GDM1 (cell line): ENCODE data around the gene APLP1.
A peak's percentile ranks its signal among the peaks of the same experiment; 100 is the strongest.
"Not testable (repeated sequence)": the region's sequence is repeated elsewhere in the genome, so short reads cannot be mapped to it uniquely, and the experiment has no call there.

Source experiments
- DNase-seq: peaks from one replicate; lab custom pipeline; 2025; lab: John Stamatoyannopoulos, UW

Gene APLP1

DNA sequence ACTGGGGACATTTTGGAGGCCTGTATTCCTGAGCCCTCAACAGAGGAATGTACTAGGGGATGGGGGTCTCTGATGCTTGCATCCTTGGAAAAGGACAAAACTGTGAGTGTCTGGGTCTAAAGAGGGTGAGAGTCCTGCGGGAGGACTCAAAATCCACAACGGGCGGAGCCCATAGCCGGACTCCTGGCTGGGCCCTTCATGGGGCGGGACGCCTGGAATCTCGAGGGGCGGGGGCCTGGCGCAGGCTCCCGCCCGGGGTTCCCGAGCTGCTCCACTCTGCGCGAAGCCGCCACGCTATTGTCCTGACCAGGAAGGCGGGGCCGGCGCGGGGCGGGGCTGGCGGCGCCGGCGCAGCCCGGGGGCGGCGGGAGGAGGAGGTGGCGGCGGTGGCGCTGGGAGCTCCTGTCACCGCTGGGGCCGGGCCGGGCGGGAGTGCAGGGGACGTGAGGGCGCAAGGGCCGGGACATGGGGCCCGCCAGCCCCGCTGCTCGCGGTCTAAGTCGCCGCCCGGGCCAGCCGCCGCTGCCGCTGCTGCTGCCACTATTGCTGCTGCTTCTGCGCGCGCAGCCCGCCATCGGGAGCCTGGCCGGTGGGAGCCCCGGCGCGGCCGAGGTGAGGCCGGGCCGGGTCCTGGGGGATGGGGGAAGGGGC lies at the start of gene APLP1:
Gene APLP1, plus strand, starts transcription at position 403 of the 651 bp plus-strand sequence. Its CDS starts 63 bp downstream, at position 466.
- peak; percentile 25 for DNase-seq

DNA sequence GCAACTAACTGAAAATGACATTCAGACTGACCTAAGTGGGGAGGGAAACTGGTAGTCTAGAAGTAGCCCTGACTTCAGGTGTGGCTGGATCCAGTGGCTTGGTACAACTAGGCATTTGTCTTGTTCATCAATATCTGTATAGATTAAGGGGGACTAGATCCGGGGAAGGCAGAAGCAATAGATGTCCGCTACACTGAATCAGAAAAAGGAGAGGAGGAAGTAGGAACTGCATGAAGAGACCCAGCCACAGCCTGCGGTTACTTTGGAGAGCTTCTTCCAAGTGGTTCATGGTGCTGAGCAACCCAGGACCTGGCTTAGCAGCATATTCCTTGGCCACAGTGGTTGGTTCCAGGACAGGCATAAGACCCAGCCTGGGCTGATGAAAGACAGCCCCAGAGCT lies 45.8 kb upstream of the APLP1 start:
- peak; percentile 65 for DNase-seq

DNA sequence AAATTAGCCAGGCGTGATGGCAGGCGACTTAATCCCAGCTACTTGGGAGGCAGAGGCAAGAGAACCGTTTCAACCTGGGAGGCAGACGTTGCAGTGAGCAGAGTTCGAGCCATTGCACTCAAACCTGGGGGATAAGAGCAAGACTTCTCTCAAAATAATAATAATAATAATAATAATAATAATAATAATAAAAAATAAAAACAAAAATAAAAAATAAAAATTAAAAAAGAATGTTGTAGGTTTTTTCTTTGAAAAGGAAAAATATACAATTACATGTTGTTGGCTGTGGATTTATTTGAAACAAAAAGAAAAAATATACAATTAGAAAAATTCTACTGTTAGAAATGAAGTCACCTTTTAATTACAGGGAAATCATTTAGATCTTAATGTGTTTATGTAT lies 44.2 kb upstream of the APLP1 start:
- no peak for DNase-seq

GRCh38 chr19:35828692-35829301 lies 39.6 kb upstream of the APLP1 start:
- no peak for DNase-seq

- DNase-seq, result no peak
Measured at GRCh38 chr19:35830986-35831385, 37.4 kb upstream of the APLP1 start.

GRCh38 chr19:35832054-35832453 lies 36.3 kb upstream of the APLP1 start:
- DNase-seq, result no peak

GRCh38 chr19:35833972-35834371 lies 34.4 kb upstream of the APLP1 start:
- no peak for DNase-seq

GRCh38 chr19:35836096-35836495 lies 32.3 kb upstream of the APLP1 start:
- not testable (repeated sequence) for DNase-seq

DNA sequence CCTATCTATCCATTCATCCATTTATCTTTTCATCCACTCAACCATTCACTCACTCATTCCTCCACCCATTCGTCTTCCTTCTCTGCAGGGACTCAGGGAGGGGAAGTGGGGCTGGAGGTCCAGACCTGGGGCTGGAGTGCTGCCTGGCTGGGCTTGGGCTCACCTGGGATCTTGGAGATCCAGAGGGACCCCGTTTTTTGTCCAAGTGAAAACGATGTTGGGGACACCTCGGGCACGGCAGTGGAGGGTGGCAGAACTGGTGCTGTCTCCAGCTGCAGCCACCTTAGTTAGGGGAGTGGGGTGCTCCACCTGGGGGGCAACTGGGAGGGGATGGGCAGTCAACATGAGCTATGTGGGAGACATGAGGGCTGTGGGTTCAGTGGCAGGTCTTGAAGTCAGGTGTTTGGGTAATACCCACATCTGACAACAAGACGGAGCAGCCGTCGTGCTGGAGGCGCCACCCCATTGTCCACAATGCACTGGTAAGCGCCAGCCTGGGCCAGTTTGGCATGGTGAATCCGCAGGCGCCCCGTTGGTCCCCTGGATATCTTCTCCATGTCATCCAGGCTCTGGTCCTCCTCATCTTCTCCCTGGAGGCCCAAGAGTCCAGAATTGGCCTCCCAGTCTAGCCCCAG lies 26.3 kb upstream of the APLP1 start:
- no peak for DNase-seq

GRCh38 chr19:35842666-35843272 lies 25.6 kb upstream of the APLP1 start:
- no peak for DNase-seq

DNA sequence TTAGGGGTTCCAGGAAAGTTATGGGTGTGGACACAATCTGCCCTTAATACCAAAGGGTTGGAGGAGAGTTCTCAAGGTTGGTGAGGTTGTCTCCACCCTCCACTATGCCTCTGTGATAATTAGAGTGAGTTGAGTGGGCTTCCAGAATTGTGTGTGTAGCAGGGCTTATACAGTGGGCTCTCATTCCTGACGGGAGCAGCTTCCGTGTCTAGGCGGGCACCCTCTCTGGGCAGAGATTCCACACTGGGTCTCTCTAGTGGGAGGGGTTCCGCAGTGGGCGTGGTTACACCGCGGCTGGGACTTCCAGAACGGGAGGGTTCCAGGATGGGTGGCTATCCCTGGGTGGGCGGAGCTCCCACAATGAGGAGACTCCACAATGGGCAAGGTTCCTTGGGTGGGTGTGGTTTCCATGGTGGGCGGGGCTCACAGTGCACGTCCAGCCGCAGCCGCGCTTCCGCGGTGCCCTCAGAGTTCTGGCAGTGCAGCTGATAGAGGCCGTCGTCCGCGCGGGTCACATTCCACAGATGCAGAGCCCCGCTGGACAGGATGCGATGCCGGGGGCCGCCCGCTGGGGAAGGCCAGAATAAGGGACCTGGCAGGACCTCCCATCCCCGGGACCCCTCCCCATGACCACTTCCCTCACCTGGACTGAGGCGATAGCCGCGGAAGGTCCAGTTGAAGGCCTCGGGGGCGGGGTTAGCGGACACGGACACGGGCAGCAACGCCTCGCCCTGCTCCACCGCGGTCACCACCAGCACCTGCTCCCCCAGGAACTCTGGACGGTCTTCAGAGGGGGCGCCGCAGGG lies 24.5 kb upstream of the APLP1 start:
- DNase-seq, result no peak

DNA sequence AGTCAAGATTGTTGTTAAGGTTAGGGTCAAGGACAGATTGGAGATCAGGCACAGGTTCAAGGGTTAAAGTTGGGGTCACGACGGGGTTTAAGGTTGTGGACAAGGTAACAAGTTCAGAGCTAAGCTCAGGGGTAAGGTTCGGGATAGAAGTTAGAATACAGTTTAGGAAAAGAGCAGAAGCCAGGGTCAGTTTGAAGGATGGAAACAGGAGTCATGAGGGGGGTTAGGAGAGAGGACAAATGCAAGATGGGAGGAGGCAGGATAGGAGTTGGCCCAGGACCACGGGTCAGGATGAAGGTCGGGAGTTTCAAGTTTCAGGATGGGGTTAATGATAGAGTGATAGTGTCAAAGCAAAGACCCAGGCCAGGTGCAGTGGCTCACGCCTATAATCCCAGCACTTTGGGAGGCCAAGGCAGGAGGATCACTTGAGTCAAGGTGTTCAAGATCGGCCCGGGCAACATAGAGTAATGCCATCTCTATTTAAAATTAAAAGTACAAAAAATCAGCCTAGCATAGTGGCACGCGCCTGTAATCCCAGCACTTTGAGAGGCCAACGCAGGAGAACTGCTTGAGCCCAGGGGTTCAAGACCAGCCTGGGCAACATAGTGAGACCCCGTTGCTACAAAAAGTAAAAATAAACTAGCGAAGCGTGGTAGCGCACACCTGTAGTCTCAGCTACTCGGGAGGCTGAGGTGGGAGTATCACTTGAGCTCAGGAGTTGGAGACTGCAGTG lies 23.7 kb upstream of the APLP1 start:
- no peak for DNase-seq

DNA sequence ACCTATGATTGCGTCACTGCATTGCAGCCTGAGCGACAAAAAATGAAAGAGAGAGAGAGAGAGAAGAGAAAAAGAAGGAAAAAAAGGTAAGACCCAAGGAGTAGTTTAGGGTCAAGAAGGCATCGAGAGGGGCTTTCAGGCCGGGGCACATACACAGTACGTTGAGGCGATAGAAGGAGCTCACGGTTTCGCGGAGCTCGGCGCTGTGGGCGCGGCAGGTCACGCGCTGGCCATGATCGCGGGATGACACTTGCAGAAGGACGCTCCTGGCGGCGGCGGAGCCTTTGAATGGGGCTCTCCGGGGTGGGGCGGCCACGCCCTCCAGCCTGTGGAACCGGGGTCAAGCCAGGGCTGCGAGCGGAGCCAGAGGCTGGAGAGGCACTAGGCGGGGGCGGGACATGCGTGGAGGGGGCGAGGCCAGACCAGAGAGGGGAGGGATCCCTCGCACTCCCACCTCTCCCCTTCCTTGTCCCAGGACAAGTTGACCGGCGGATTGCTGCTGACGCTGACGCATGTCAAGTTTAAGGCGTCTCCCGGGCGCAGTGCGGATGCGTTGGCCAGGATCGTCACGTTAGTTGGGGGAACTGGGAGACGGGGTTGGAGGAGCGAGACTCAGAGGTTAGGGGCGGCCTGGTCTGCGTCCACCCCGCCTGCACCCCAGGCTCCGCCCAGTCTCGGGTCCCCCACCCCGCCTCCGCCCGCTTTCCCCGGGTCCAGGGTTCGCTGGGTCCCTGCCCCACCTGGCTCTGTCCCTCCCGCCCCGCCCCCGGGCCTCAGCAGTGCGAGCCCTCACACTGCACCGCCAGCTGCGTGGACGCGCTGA lies 22.9 kb upstream of the APLP1 start:
- DNase-seq, result no peak

DNA sequence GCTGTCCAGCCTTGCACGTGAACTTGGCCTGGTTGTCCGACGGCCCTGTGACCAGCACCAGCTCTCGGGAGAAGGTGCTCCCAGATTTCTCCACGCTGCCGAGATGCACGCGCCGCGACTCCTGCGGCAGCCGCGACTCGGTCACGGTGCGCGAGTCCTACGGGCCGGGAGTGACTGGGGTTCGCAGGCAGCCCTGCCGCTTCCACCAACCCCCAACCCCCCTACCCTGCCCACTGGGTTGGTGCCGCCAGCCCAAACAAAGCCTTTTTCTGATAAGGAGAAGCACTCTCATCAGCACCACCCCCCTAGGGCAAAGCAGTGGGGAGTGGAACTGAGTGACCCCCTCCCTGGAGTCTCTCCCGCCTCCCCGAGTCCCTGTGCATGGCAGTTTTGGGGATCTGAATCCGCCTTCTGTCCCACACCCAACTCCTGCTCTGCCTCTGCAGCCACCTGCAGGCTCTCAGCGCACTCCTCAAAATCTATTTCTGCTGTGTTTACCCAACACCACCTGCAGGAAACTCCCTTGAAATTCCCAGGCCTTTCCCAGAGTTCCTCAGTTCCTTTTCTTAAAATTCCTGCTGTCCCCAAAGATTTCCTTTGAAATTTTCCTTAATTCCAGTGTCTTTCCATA lies 22.2 kb upstream of the APLP1 start:
- DNase-seq, result no peak

DNA sequence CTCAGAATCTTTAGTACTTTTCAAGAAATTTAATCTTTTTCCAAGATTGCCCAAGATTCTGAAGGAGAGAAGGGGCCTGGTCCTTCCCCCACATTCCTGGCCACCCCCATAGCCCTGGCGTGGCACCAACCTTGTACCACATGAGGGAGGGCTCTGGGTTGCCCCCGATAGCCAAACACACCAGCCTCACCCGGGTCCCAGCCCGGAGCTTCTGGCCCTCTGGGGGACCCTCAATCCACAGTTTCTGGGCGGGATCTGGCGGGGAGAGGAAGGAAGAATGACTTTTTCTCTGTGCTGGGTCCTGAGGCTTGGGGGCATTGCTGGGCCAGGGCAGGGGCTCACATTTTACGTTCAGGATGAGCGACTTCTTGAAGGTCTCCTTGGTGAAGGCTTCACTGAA lies 20.5 kb upstream of the APLP1 start:
- DNase-seq, result no peak

DNA sequence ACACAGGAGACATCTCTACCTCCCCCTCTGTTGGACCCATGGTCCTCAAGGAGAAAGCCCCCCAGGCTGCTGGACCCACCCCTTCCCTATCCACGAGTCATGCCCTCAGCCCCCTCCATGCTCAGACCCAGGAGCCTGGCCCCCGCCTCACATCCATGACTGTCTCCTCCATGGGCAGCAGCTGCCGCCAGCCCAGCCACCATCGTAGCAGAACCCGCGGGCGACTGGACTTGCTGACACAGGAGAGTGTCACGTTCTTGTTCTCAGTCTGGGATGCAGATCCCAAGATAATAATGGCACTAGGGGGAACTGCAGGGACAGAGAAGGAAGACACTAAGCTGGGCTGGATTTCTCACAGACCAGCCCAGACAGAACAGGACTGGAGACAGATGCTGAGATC lies 19.9 kb upstream of the APLP1 start:
- no peak for DNase-seq

DNA sequence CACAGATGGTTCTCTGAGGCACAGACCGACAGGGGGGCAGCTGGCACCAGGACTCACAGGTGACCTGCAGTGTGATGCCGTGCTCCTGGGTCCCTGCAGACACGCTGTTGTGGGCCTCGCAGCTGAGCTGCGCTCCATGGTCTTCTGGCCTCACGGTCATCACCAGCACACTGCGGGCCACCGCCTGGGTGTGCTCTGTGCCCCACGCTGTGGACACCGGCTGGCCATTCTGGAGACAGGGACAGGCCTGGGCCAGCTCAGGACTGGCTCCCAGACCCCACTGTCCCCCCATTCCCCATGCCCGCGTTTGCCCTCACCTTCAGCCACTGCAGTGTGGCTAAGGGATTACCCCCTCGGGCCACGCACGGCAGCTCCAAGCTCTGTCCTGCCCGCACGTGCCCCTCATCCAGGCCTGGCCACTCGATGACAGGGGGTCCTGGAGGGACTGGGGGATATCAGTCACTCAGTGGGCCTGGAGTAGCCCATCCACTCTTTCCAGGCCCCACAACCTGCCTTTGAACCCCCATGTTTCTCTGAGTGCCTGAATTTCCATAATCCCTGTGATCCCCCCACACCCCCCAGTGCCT lies 19.4 kb upstream of the APLP1 start:
- DNase-seq, result no peak

DNA sequence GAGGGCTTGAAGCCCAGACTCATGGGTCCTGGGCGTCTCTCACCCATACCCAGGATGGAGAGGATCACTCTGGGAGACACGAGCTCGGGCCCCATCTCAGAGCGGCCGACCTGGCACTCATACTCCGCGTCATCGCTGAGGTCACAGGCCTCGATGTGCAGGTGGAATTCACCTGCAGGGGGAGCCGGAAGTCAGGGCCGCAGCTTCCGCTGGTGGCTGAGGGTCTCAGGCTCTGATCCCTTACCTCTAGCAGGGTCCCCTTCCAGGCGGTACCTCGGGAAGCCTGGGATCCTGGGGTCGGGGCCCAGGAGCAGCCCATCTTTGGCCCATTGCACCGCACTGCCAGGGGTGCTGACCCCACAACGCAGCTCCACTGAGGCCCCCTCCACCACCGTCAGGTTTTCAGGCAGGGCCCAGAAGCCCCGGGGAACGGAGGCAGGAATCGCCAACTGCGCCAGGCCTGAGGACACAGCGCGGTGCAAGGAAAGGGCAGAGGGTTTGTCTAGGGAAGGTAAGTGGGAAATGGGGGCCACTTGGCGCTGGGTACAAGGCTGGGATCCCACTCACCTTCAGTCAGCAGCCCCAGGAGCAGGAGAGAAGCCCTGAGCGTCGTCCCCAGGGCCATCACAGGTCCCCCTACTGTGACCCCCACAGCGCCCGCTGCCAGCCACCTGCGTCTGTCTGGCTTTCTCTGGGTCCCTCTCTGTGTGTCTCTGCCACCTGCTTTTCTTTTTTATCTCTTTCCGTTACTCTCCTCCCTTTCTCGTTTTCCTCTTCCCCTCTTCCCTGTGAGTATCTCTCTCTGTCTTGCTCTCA lies 17.0 kb upstream of the APLP1 start:
- DNase-seq, result no peak
